IPS-15b (cell line): ENCODE results near the gene TCF15.

Experiments used
- H3K27me3 ChIP-seq: one replicate; pipeline ENCODE4 v1.6.1; 2013; ENCODE audit warnings: low read length; ENCODE audit not compliant: control insufficient read depth, insufficient read depth
- H3K36me3 ChIP-seq: one replicate; pipeline ENCODE4 v1.6.1; 2013; ENCODE audit warnings: low read length; ENCODE audit not compliant: control insufficient read depth, insufficient read depth
- H3K4me1 ChIP-seq: one replicate; pipeline ENCODE4 v1.6.1; 2013; ENCODE audit warnings: mild to moderate bottlenecking, low read length; ENCODE audit not compliant: control insufficient read depth, insufficient read depth
- H3K4me3 ChIP-seq: one replicate; pipeline ENCODE4 v1.5.1; 2013; ENCODE audit warnings: low read depth, low read length
- H3K9ac ChIP-seq: one replicate; pipeline ENCODE4 v1.6.1; 2013; ENCODE audit warnings: low read depth, mild to moderate bottlenecking, low read length
- H3K9me3 ChIP-seq: one replicate; pipeline ENCODE4 v1.6.1; 2013; ENCODE audit warnings: mild to moderate bottlenecking, low read length; ENCODE audit not compliant: control insufficient read depth, insufficient read depth

TCF15 gene

DNA sequence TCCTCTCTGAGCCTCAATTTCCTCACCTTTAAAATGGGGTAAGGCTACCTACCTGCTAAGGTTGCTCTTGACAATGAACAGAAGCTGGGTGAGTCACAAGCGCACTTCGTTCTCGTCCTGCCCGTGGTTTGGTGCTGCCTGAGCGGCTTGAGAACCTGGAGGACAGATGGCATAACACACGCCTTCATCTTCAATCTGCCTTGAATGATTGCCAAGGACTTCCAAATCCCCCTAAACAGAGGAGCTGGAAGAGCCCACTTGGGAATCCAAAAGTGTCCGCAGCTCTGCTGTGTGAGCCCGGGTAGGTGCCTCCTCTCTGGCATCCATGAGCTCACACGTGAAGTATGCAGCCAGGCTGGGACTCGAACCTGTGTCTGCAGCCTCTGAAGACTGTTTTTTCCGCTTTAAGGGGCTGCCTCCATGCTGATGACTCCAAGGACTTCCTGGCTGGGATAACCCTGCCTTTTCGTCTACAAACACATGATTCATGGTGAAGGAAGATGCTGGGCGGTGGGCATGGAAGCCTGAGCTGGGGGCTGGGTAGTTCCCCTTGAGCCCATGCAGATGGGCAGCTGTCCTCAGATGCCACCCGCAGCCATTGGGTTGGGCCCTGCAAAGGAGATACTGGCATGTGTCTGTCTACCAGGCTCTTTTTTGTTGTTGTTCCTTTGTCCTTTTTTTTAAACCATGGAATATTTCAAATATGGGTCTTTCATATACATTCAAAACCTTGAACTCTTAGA lies 41.3 kb downstream of the TCF15 start:
- Histone ChIP-seq H3K9ac (no peak overlapping the region), H3K9me3 (no peaks in the 10 kb centered on the region), H3K36me3 (no peaks in the 10 kb centered on the region), H3K27me3 (peaks cover 10% of the 10 kb centered on the region), H3K4me3 (peak overlapping the region; percentile 13), H3K4me1 (peaks cover 15% of the 10 kb centered on the region)

DNA sequence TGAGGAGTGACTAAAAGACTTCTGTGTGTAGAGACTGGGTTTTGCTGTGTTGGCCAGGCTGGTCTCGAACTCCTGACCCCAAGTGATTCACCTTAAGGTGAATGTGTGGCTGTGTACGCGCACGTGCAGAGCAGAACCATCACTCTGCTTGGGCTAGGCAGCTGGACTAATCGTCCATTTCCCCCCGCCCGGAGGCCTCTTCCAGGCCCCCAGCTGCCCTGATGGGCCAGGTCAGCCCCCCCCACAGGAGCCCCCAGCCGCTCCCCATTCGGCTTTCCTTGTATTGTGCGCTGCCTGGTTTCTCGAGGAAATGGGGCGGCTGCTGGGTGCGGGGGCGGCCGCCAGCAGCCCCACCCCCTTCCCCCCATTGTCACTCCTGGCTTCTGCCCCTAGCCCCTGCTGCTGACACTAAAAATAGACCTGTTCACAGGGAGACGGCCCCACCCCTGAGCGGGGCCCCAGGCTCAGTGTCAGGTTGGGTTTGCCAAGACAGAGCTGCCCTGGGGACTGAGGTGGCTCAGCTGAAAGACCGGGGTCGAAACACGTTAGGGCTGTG lies 41.9 kb downstream of the TCF15 start:
- Histone ChIP-seq H3K36me3 (no peaks in the 10 kb centered on the region), H3K4me3 (peak overlapping the region; percentile 13), H3K27me3 (peaks cover 6% of the 10 kb centered on the region), H3K9ac (no peak overlapping the region), H3K4me1 (peaks cover 11% of the 10 kb centered on the region), H3K9me3 (no peaks in the 10 kb centered on the region)

- peaks cover 7% of the 10 kb centered on the region for H3K4me1 ChIP-seq
- H3K27me3 ChIP-seq, result no peaks in the 10 kb centered on the region
- H3K4me3 ChIP-seq, result no peak overlapping the region
- H3K36me3 ChIP-seq, result no peaks in the 10 kb centered on the region
- no peaks in the 10 kb centered on the region for H3K9me3 ChIP-seq
- no peak overlapping the region for H3K9ac ChIP-seq
Observed at GRCh38 chr20:564192-564591, 45.9 kb downstream of the TCF15 start.

GRCh38 chr20:563187-563586 lies 46.9 kb downstream of the TCF15 start:
- H3K9me3 ChIP-seq, result no peaks in the 10 kb centered on the region
- no peak overlapping the region for H3K9ac ChIP-seq

DNA sequence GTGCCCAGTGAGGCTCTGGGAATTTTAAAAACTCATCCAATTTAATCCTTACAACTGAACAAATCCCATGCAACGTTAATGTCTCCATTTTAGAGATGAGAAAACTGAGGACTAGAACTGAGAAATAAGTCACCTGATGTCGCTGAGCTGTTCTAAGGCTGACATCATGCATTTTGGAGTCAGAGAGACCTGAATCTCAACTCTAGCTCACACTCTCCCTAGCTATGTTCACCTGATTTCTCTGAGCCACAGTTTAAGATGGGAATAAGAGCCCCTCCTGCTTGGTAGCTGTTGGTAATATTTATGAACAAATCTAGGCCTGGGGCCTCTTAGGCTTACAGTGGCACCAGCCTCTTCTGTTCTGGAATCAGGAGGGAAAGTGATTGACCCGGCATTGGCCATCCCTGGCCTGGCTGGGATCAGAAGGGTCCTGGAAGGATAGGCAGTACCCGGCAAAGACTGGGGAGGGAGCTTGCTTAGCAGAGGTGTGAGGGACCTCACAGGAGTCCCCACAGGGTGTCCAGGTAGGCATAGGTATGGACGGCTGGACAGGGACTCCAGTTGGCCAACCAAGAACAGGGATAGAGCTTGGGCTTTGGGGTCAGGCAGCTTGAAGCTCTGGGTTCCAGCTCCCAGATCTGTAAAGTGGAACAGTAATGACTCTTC lies 47.7 kb downstream of the TCF15 start:
- H3K4me3 ChIP-seq, result no peak overlapping the region
- H3K9ac ChIP-seq, result no peak overlapping the region
- H3K27me3 ChIP-seq, result no peaks in the 10 kb centered on the region
- no peaks in the 10 kb centered on the region for H3K36me3 ChIP-seq
- no peaks in the 10 kb centered on the region for H3K4me1 ChIP-seq
- H3K9me3 ChIP-seq, result no peaks in the 10 kb centered on the region

More at GRCh38 chr20:563187-563586, 46.9 kb downstream of the TCF15 start:
- H3K4me3 ChIP-seq, result no peak overlapping the region
- peaks cover 3% of the 10 kb centered on the region for H3K4me1 ChIP-seq
- no peaks in the 10 kb centered on the region for H3K27me3 ChIP-seq
- H3K36me3 ChIP-seq, result no peaks in the 10 kb centered on the region

GRCh38 chr20:561437-562231 lies 48.5 kb downstream of the TCF15 start:
- no peak overlapping the region for H3K4me3 ChIP-seq
- no peak overlapping the region for H3K9ac ChIP-seq
- no peaks in the 10 kb centered on the region for H3K9me3 ChIP-seq
- H3K27me3 ChIP-seq, result no peaks in the 10 kb centered on the region
- H3K4me1 ChIP-seq, result no peaks in the 10 kb centered on the region
- H3K36me3 ChIP-seq, result no peaks in the 10 kb centered on the region

DNA sequence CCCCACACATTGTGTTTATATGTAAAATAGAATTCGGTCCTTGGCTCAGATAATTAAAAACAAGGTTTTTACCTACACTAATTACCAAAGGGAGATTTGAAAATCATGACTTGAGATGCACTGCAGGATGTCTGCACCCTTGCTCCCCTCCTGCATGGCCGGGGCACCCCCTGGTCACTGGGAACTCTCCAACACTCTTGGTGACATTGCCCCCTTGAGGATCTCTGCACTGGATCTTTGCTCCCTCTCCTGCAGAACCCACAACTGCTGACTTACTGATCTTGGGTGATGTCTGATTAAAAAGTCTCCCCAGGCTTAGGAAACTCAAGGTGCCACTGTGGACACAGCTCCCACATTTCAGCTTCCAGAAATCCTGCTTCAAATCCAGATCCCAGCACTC lies 49.4 kb downstream of the TCF15 start:
- Histone ChIP-seq H3K27me3 (no peaks in the 10 kb centered on the region), H3K9ac (no peak overlapping the region)

DNA sequence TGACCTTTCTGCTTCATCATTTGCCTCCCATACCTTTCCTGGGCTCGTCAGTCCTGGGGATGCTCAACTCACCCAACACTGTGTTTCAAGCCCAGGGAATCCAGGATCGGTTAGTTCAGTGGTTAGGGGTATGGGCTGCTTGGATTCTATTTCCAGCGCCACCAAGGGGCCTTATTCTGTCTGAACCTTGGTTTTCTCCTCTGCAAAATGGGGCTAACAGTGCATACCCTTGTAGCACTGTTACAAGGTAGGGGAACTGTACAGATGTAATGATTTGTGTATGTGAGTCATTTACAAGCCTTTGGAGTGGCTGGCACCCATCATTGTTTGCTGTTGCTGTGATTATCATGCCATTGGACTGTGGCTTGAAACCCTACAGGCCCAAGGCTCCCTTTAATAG lies 52.0 kb downstream of the TCF15 start:
- H3K27me3 ChIP-seq, result no peaks in the 10 kb centered on the region
- no peak overlapping the region for H3K9ac ChIP-seq
- H3K9me3 ChIP-seq, result no peaks in the 10 kb centered on the region
- no peaks in the 10 kb centered on the region for H3K4me1 ChIP-seq
- no peak overlapping the region for H3K4me3 ChIP-seq
- H3K36me3 ChIP-seq, result no peaks in the 10 kb centered on the region

More for the DNA sequence above, 49.4 kb downstream of the TCF15 start:
- Histone ChIP-seq H3K4me1 (no peaks in the 10 kb centered on the region), H3K4me3 (no peak overlapping the region), H3K36me3 (no peaks in the 10 kb centered on the region), H3K9me3 (no peaks in the 10 kb centered on the region)

- Histone ChIP-seq H3K9me3 (no peaks in the 10 kb centered on the region), H3K9ac (no peak overlapping the region), H3K27me3 (no peaks in the 10 kb centered on the region), H3K36me3 (no peaks in the 10 kb centered on the region), H3K4me3 (no peak overlapping the region), H3K4me1 (no peaks in the 10 kb centered on the region)
Observed at GRCh38 chr20:556984-557383, 53.1 kb downstream of the TCF15 start.

- no peaks in the 10 kb centered on the region for H3K9me3 ChIP-seq
- H3K4me1 ChIP-seq, result no peaks in the 10 kb centered on the region
- no peak overlapping the region for H3K4me3 ChIP-seq
- no peak overlapping the region for H3K9ac ChIP-seq
- no peaks in the 10 kb centered on the region for H3K27me3 ChIP-seq
- H3K36me3 ChIP-seq, result no peaks in the 10 kb centered on the region
Observed at GRCh38 chr20:555976-556385, 54.1 kb downstream of the TCF15 start.
